D721Med (cell line): ENCODE data around the gene NFATC1.

Experiments used
- DNase-seq: peaks from one replicate; pipeline ENCODE4 v3.0.0; 2011; ENCODE audit warnings: low spot score; ENCODE audit not compliant: insufficient read length
- FAIRE-seq: peaks from 2 replicates; lab custom pipeline; 2011; peaks lifted over from hg19 to GRCh38; lab: Jason Lieb, UNC
- TF ChIP-seq, protein P1 (sequence below): IDR thresholded peaks from 2 replicates; pipeline ENCODE4 v1.5.1; 2012; ENCODE audit warnings: mild to moderate bottlenecking, control low read depth; ENCODE audit not compliant: insufficient read depth; ENCODE audit errors: missing control alignments

Gene NFATC1

DNA sequence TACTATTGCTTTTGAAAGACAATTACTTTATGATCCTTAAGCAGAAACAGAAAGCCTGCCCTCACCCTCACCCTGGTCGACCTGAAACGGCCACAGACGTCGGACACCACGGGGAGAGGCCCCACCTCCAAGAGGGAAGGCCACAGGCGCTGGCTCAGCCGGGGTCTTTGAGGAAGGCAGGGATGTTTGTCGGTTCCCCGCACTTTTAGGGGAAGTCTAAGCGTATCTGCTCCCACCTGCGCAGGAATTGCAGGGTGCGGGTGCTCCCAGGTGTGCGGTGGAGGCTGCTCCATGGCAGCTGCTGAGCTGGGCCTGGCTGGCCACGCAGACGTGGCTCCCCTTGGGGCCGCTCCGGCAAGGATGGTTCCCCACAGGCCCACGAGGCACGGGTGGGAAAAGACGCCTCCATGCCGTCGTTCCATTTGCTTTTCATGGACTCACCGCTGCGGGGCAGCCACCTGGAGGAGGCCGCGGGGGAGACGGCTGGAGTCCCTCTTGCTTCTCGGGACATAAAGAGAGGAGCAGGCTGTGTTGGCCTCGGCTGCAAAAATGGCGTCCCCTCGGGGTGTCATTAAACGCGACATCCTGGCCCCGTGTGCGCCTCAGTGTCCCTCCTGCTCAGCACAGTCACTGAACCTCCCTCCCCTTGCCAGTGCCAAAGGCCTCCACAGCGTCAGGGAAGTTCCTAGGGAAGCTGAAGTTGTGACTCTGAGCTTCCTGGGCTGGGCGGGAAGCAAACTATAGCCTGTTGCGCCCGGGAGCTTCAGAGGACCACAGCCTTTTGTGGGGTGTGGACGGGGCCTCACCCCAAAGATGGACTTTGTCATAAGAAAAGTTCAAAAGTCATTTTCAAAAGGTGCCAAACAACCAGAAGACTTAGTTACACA lies 63.4 kb downstream of the NFATC1 start:
- no peak for FAIRE-seq
- peak; percentile 27 for DNase-seq
- TF ChIP-seq, protein P1, sequence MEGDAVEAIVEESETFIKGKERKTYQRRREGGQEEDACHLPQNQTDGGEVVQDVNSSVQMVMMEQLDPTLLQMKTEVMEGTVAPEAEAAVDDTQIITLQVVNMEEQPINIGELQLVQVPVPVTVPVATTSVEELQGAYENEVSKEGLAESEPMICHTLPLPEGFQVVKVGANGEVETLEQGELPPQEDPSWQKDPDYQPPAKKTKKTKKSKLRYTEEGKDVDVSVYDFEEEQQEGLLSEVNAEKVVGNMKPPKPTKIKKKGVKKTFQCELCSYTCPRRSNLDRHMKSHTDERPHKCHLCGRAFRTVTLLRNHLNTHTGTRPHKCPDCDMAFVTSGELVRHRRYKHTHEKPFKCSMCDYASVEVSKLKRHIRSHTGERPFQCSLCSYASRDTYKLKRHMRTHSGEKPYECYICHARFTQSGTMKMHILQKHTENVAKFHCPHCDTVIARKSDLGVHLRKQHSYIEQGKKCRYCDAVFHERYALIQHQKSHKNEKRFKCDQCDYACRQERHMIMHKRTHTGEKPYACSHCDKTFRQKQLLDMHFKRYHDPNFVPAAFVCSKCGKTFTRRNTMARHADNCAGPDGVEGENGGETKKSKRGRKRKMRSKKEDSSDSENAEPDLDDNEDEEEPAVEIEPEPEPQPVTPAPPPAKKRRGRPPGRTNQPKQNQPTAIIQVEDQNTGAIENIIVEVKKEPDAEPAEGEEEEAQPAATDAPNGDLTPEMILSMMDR: no peak

DNA sequence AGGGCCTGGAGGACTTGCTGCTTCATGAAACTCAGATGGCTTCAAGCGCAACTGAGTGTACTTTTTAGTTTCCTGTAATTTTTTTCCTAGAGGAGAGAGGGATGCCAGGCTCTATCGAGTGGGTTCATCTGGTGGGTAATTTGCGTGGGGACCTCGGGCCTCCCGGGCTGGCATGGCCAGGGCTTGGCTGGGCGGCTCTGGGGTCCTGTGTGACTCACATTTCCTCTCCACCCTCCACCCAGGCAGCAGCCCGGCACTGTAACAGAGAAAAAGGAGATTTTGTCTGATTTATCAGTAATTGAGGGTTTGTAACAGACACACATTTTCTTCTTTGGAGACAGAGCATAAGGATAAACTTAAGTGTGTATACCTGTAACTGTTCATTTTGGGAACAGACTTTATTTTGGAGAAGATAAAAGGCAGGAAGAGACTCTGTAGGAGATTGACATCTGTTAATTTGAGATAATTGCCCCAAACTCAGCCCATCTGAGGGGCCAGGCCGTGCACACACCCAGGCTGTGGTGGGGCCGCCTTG lies 64.3 kb downstream of the NFATC1 start:
- FAIRE-seq: no peak
- no peak for DNase-seq
- TF ChIP-seq, protein P1: no peak

DNA sequence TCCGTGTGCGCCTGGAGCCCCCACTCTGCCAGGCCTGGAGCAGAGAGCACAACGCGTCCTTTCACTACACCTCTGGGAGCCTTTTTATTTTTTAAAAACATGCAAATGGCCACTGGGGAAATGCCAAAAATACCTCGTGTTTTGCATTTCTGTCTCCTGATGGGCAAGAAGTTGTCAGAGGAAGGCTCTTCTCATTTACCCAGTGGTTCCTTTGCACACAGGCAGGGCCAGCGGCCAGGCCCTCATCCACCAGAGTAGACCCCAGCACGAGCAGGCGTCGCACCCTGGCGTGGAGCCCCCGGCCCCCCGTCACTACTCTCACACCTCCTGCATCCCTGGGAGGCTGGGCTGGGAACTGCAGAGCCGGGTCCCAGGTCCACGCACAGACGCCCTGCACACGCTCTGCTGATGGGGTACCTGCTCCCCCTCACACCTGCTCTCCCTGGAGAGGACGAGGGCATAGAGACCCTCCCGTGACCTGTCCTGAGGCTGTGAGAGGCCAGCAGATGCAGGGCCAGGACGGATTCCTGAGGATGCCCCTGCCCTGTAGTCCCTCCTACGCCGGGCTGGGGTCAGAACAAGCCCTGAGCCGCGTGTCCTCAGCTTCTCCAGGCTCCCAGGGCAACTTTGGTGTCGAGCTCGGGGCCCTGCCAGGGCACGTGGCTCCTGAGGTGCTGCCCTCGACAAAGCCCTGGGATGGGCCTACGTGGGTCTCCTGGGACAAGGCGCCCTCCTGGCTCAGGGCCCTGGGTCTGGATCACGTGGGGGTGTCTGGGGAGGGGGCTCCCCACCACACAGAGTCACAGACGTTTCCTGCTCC lies 65.0 kb downstream of the NFATC1 start:
- TF ChIP-seq, protein P1: no peak
- no peak for FAIRE-seq
- DNase-seq: no peak

DNA sequence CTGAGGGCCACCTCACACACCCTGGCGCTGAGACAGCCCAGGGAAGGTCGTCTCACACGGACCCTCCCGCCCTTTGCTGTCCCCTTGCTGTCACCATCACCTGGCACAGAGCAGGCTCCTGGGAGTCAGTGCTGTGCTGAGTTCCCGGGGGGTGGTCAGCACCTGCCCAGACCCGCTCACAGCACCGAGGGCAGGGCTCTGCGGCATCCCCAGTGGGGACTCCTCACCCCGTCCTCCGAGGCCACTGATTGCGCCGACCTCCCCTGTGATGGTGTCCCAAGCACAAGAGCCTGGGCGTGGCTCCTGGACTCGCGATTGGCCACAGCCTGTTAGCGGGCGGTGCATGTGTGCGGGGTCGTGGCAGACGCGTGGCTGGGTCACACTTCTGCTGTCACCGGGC lies 65.9 kb downstream of the NFATC1 start:
- FAIRE-seq: no peak

DNA sequence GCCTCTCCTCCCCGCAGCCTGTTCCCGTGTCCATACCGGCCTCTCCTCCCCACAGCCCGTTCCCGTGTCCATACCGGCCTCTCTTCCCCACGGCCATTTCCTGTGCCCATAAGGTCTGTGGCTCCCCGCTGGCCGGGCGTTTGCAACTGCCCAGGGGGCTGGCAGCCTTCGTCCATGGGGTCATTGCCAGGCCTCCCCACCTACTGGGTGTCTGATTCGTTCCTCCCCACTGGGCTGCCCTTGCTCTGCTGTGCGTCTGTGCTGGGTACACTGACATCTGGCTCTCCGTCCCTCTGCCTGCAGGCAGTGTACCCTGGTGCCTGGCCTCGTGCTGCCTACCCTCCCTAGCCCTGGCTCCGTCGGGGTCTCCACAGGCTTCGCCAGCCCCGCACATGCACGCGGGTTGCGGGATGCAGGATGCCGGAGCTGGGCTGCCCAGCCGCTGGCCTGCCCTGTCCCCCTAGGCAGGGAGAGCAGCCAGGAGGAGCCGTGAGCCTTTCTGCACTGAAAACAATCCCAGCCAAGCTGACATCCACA lies 67.8 kb downstream of the NFATC1 start:
- DNase-seq (no peak), FAIRE-seq (no peak)
- TF ChIP-seq, protein P1: no peak

More for the DNA sequence above, 65.9 kb downstream of the NFATC1 start:
- TF ChIP-seq, protein P1: no peak
- DNase-seq: no peak

DNA sequence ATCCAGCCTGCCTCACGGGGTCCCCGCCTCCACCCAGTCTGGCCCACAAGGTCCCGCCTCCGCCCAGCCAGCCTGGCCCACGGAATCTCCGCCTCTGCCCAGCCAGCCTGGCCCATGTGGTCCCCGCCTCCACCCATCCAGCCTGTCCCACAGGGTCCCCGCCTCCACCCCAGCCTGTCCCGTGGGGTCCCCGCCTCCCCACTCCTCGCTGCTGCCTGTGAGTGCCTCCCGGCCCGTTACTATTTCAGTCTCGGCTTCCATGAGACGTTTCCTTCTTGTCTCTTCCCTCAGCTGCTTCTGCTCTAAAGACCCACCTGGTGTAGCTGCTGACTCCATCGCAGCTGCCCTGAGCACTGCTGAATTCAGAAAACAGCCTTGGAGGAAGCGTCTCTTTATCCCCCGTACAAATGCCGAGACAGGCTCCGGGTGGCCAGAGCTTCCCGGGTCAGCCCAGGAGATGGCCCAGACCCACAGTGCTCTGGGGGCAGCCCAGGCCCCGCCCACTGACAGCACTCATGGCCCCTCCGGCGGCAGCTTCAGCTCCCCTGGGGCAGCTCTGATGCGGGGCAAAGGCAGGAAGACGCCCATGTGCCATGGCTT lies 69.8 kb downstream of the NFATC1 start:
- DNase-seq: no peak
- TF ChIP-seq, protein P1: no peak
- FAIRE-seq: no peak
